ENCODE measurements around the gene ARMC12. TPM values are rescaled to one million over a fixed set of nuclear protein-coding genes. Genes with fewer than 3 reads are reported as not detected.

ARMC12 gene
- total RNA-seq, 1 experiment from 2014 or later, result 2.3 TPM

DNA sequence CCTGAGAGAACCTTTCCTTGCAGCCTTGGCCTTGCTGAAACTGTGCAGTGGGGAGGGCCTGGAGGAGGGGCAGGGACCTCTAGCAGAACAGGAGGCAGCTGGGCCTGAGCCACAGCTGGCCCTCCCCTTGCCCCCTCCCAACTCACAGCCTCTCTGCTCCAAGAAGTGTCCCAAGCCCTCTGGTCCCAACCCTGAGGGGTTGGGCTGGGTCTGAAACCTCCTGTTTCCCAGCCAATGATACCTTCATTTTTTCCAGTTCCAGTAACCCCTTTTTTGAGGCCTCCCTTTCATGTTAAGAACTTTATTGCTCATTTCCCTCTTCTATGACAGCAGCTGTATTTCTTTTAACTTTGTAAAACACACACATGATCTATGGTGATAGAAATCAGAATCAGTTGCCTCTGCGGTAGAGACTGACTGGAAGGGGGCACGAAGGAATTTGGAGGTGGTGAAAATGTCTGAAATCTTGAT lies 17.9 kb upstream of the ARMC12 start:
- Mint-ChIP-seq H3K36me3 (ENCODE audit: insufficient read depth, unreplicated experiment) (peaks cover 6% of the 10 kb centered on the region), H3K9me3 (ENCODE audit: unreplicated experiment) (no peaks in the 10 kb centered on the region), H3K4me3 (ENCODE audit: unreplicated experiment) (no peak overlapping the region), H3K27me3 (ENCODE audit: insufficient read depth, unreplicated experiment) (no peaks in the 10 kb centered on the region), H3K27ac (ENCODE audit: low read depth, unreplicated experiment) (no peak overlapping the region), H3K4me1 (ENCODE audit: insufficient read depth, unreplicated experiment) (peaks cover 28% of the 10 kb centered on the region)
- no TSS peak for BruUV-seq (replicated peaks)
- ChIA-PET CTCF (no interaction called here), POLR2A (interaction anchor here (1.4 to 2.2 kb wide), 2 partner anchors 9 to 31 kb away, joined by 3 to 6 read pairs; no protein-coding TSS in a partner anchor)
- DNase-seq (ENCODE audit: unreplicated experiment), result no peak
- TF ChIP-seq, protein P1, sequence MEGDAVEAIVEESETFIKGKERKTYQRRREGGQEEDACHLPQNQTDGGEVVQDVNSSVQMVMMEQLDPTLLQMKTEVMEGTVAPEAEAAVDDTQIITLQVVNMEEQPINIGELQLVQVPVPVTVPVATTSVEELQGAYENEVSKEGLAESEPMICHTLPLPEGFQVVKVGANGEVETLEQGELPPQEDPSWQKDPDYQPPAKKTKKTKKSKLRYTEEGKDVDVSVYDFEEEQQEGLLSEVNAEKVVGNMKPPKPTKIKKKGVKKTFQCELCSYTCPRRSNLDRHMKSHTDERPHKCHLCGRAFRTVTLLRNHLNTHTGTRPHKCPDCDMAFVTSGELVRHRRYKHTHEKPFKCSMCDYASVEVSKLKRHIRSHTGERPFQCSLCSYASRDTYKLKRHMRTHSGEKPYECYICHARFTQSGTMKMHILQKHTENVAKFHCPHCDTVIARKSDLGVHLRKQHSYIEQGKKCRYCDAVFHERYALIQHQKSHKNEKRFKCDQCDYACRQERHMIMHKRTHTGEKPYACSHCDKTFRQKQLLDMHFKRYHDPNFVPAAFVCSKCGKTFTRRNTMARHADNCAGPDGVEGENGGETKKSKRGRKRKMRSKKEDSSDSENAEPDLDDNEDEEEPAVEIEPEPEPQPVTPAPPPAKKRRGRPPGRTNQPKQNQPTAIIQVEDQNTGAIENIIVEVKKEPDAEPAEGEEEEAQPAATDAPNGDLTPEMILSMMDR (IDR thresholded peaks at IDR 0.05; ENCODE audit: unreplicated experiment), result no peak
- intact Hi-C loops (cut with micrococcal nuclease), result no loop called here

DNA sequence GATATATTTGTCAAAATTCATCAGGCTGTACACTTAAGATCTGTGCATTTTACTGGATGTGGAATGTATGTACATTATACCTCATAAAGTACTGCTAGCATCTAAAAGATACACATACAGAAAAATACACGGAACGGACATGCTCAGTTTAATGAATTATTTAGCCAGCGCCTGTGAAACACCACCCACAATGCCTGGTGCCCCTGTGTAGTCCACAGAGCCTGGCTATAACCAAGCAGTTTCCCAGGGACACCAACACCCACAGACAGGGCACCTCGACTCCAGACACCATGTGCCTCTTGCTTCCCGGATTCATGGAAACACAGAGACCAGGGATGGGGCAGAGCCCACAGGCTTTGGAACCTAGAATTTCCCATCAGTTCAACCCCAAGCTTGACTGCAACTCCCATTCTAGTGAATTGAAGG lies 17.4 kb upstream of the ARMC12 start:
- no peak overlapping the region for H3K4me3 Mint-ChIP-seq (ENCODE audit: unreplicated experiment)
- no peaks in the 10 kb centered on the region for H3K9me3 Mint-ChIP-seq (ENCODE audit: unreplicated experiment)
- POLR2A ChIA-PET, result interaction anchor here (1.4 to 2.2 kb wide), 2 partner anchors 9 to 32 kb away, joined by 3 to 6 read pairs; no protein-coding TSS in a partner anchor
- peaks cover 32% of the 10 kb centered on the region for H3K4me1 Mint-ChIP-seq (ENCODE audit: insufficient read depth, unreplicated experiment)
- no peak for DNase-seq (ENCODE audit: unreplicated experiment)
- H3K27ac Mint-ChIP-seq (ENCODE audit: low read depth, unreplicated experiment), result no peak overlapping the region
- TF ChIP-seq, protein P1 (IDR thresholded peaks at IDR 0.05; ENCODE audit: unreplicated experiment), result no peak
- no TSS peak for BruUV-seq (replicated peaks)
- H3K27me3 Mint-ChIP-seq (ENCODE audit: insufficient read depth, unreplicated experiment), result no peaks in the 10 kb centered on the region
- intact Hi-C loops (cut with micrococcal nuclease), result no loop called here
- CTCF ChIA-PET, result no interaction called here
- H3K36me3 Mint-ChIP-seq (ENCODE audit: insufficient read depth, unreplicated experiment), result peaks cover 6% of the 10 kb centered on the region

DNA sequence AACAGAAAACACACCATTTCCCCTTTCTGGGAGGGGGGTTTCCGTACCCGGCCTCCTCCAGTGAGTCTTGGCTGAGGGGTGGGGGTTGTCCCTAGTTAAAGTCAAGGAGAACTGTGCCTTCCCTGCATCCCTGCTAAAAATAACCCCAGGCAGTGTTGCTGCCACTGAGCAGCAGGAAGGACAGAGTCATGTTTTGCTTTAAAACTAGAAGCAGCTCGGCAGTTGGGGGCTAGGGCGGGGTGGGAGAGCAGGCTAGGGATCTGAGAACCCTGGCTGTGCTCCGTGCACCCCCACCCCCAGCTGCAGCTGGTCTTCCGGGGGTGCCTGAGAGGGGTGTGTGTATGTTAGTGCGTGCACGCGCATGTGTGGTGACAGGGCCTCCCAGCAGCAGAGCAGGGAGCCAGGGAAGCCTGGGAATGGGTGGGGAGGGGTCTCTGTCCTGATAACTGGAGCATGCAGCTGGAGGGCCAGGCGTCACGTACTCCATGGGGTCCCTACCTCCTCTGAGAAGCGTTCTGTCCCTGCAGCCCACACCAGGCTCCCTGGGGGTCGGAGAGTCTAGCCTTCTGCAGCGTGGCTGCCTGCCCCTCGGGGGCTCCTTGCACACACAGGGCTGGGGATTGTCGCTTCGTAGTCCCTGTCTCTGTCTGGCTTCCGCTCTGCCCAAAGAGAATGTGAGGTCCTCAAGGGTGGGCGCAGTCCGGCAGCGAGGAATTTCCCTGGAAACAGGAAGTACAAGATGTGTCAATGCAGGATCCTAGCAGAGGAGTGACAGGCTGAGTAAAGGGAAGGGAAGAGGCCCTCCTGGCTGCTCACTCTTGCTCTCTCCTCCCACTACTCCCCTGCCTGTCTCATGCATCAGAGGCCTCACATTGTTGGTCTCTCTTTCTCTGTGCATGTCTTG lies 16.8 kb upstream of the ARMC12 start:
- H3K27ac Mint-ChIP-seq (ENCODE audit: low read depth, unreplicated experiment), result no peak overlapping the region
- intact Hi-C loops (cut with micrococcal nuclease), result no loop called here
- H3K4me1 Mint-ChIP-seq (ENCODE audit: insufficient read depth, unreplicated experiment), result peaks cover 35% of the 10 kb centered on the region
- H3K9me3 Mint-ChIP-seq (ENCODE audit: unreplicated experiment), result no peaks in the 10 kb centered on the region
- peaks cover 6% of the 10 kb centered on the region for H3K36me3 Mint-ChIP-seq (ENCODE audit: insufficient read depth, unreplicated experiment)
- CTCF ChIA-PET, result interaction anchor here (0.6 kb wide), 1 partner anchor 9 kb away, joined by 6 read pairs; no protein-coding TSS in a partner anchor
- no peak for DNase-seq (ENCODE audit: unreplicated experiment)
- POLR2A ChIA-PET, result interaction anchor here (1.1 to 17.8 kb wide), 3 partner anchors 10 to 36 kb away, joined by 5 to 1351 read pairs (median 6); partner anchors contain the start of gene FKBP5
- no peaks in the 10 kb centered on the region for H3K27me3 Mint-ChIP-seq (ENCODE audit: insufficient read depth, unreplicated experiment)
- TF ChIP-seq, protein P1 (IDR thresholded peaks at IDR 0.05; ENCODE audit: unreplicated experiment), result no peak
- no peak overlapping the region for H3K4me3 Mint-ChIP-seq (ENCODE audit: unreplicated experiment)
- BruUV-seq (replicated peaks), result no TSS peak

DNA sequence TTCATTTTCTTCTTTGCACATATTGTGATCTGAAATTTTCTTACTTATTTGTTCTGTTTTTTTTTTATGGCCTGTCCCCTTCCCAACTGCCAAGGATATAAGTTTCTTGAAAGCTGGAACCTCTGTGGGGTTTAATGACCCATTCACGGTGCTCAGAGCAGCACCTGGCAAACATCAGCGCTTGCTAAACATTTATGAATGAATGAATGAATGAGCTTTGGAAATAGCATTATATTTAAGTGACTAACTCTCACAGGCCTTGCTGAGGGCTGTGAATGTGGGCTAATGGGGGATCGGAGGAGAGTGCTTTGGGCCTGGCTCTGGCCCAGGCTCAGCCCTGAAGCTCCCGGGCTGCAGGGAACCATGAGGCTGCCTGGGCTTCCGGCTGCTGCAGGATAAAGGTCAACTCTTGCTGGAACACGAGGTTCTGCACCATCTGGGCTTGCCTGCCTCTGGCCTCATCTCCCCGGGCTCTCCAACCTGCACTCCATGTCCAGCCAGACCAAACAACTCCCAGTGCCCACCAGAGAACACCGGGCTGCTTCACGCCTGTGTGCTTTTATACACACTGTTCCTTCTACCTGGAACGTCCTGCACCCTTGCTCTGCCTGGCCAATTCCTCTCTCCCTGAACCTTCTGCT lies 14.6 kb upstream of the ARMC12 start:
- no peak for DNase-seq (ENCODE audit: unreplicated experiment)
- Mint-ChIP-seq H3K9me3 (ENCODE audit: unreplicated experiment) (no peaks in the 10 kb centered on the region), H3K4me1 (ENCODE audit: insufficient read depth, unreplicated experiment) (peaks cover 53% of the 10 kb centered on the region), H3K27me3 (ENCODE audit: insufficient read depth, unreplicated experiment) (no peaks in the 10 kb centered on the region), H3K4me3 (ENCODE audit: unreplicated experiment) (peak overlapping the region; percentile 20), H3K36me3 (ENCODE audit: insufficient read depth, unreplicated experiment) (peaks cover 5% of the 10 kb centered on the region), H3K27ac (ENCODE audit: low read depth, unreplicated experiment) (peak overlapping the region; percentile 89)
- POLR2A ChIA-PET, result interaction anchor here (0.6 to 17.8 kb wide), 5 partner anchors 9 to 116 kb away, joined by 3 to 1351 read pairs (median 4); partner anchors contain the start of gene FKBP5
- CTCF ChIA-PET, result interaction anchor here (0.5 to 1.2 kb wide), 5 partner anchors 14 to 200 kb away, joined by 3 to 7 read pairs (median 3); no protein-coding TSS in a partner anchor
- BruUV-seq (replicated peaks), result no TSS peak
- TF ChIP-seq, protein P1 (IDR thresholded peaks at IDR 0.05; ENCODE audit: unreplicated experiment), result no peak
- intact Hi-C loops (cut with micrococcal nuclease), result no loop called here

Data from MCF 10A (cell line).